CD14-positive monocyte (primary cell): ENCODE data around the gene ASF1B. TPM values are rescaled to one million over a fixed set of nuclear protein-coding genes. Genes with fewer than 3 reads are reported as not detected.

Source experiments
- DNase-seq, 3 donors: peaks; one replicate each; pipeline ENCODE4 v3.0.0-alpha.2; 2011 to 2022
- H2AFZ ChIP-seq: 2 replicates; pipeline ENCODE4 v1.6.0; 2012; ENCODE audit warnings: mild to moderate bottlenecking, low read depth, low read length, inconsistent platforms; ENCODE audit not compliant: insufficient read depth, poor library complexity, severe bottlenecking
- H3K27ac ChIP-seq, 2 donors: 1 replicate in 1 of 2; 2 replicates in 1 of 2; pipeline ENCODE4 v1.5.1; 2012 to 2013; ENCODE audit warnings: low read length in 2 of 2, control low read depth in 1 of 2, inconsistent platforms in 1 of 2, low read depth in 1 of 2, mild to moderate bottlenecking in 1 of 2
- H3K27me3 ChIP-seq, 2 donors: one replicate each; pipeline versions ENCODE4 v1.6.0 to v1.6.1; 2011 to 2013; ENCODE audit warnings: low read length in 2 of 2; ENCODE audit not compliant: control insufficient read depth in 2 of 2, insufficient read depth in 2 of 2
- H3K36me3 ChIP-seq, 2 donors: replicated peaks in 1 of 2; 1 replicate in 1 of 2; 2 replicates in 1 of 2; pipeline versions ENCODE4 v1.5.1 to v1.6.1; 2012 to 2013; ENCODE audit warnings: low read length in 2 of 2, control low read depth in 1 of 2, inconsistent platforms in 1 of 2, mild to moderate bottlenecking in 1 of 2; ENCODE audit not compliant: insufficient read depth in 2 of 2, control insufficient read depth in 1 of 2
- H3K4me1 ChIP-seq, 2 donors: 1 replicate in 1 of 2; 2 replicates in 1 of 2; pipeline versions ENCODE4 v1.5.1 to v1.6.1; 2012 to 2013; ENCODE audit warnings: low read length in 2 of 2, control low read depth in 1 of 2, inconsistent platforms in 1 of 2, mild to moderate bottlenecking in 1 of 2, moderate library complexity in 1 of 2; ENCODE audit not compliant: insufficient read depth in 2 of 2, control insufficient read depth in 1 of 2
- H3K4me2 ChIP-seq: replicated peaks from 2 replicates; pipeline ENCODE3; 2012; ENCODE audit warnings: low read length, moderate library complexity, mild to moderate bottlenecking; ENCODE audit not compliant: poor library complexity, severe bottlenecking; ENCODE audit errors: extremely low read depth
- H3K4me3 ChIP-seq, 3 experiments: fragments of 200-600 bp in 1 of 3; sonication (generic) in 1 of 3; replicated peaks in 1 of 3; 1 replicate in 2 of 3; 2 replicates in 1 of 3; pipeline ENCODE4 v1.5.1; 2011 to 2013; ENCODE audit warnings: low read length in 3 of 3, mild to moderate bottlenecking in 3 of 3, control low read depth in 2 of 3, low read depth in 2 of 3, inconsistent platforms in 1 of 3, moderate library complexity in 1 of 3
- H3K79me2 ChIP-seq: 2 replicates; pipeline ENCODE4 v1.6.0; 2012; ENCODE audit warnings: mild to moderate bottlenecking, control low read depth, inconsistent platforms, low read length, moderate library complexity; ENCODE audit not compliant: insufficient read depth
- H3K9ac ChIP-seq: 2 replicates; pipeline ENCODE4 v1.6.0; 2017; ENCODE audit warnings: low read length, mild to moderate bottlenecking; ENCODE audit not compliant: insufficient read depth, poor library complexity, severe bottlenecking
- H3K9me3 ChIP-seq, 2 donors: replicated peaks in 1 of 2; 1 replicate in 1 of 2; 2 replicates in 1 of 2; pipeline versions ENCODE4 v1.5.1 to v1.6.1; 2012 to 2013; ENCODE audit warnings: low read length in 2 of 2, control low read depth in 1 of 2; ENCODE audit not compliant: control insufficient read depth in 1 of 2, insufficient read depth in 1 of 2
- H4K20me1 ChIP-seq: 2 replicates; pipeline ENCODE4 v1.6.0; 2012; ENCODE audit warnings: mild to moderate bottlenecking, low read length, control low read depth, moderate library complexity; ENCODE audit not compliant: insufficient read depth
- H3K27ac Mint-ChIP-seq, 7 donors: one replicate each; pipeline ENCODE4 v1.8.0; 2020; ENCODE audit warnings: mild to moderate bottlenecking in 7 of 7, mixed read lengths in 7 of 7, moderate library complexity in 6 of 7, inconsistent platforms in 2 of 7
- H3K27me3 Mint-ChIP-seq, 3 donors: one replicate each; pipeline ENCODE4 v1.8.0; 2021 to 2022; ENCODE audit warnings: low read depth in 3 of 3, mild to moderate bottlenecking in 3 of 3, mixed read lengths in 3 of 3, moderate library complexity in 3 of 3, inconsistent platforms in 1 of 3
- H3K36me3 Mint-ChIP-seq, 2 donors: one replicate each; pipeline ENCODE4 v1.8.0; 2020; ENCODE audit warnings: mixed read lengths in 2 of 2, inconsistent platforms in 1 of 2, mild to moderate bottlenecking in 1 of 2
- H3K4me1 Mint-ChIP-seq: one replicate; pipeline ENCODE4 v1.8.0; 2020; ENCODE audit warnings: mild to moderate bottlenecking, mixed read lengths
- H3K4me3 Mint-ChIP-seq, 2 donors: one replicate each; pipeline ENCODE4 v1.8.0; 2020; ENCODE audit warnings: mild to moderate bottlenecking in 2 of 2, mixed read lengths in 2 of 2, moderate library complexity in 1 of 2
- H3K9me3 Mint-ChIP-seq, 7 donors: one replicate each; pipeline ENCODE4 v1.8.0; 2020 to 2022; ENCODE audit warnings: mixed read lengths in 7 of 7, mild to moderate bottlenecking in 6 of 7, moderate library complexity in 6 of 7, inconsistent platforms in 2 of 7
- CTCF ChIP-seq: fragments of 200-600 bp; IDR thresholded peaks from one replicate; pipeline ENCODE4 v1.8.0; 2022; ENCODE audit warnings: antibody characterized with exemption, mild to moderate bottlenecking
- WGBS: methylation state at CpG from one replicate; pipeline ENCODE4 v1.1.5; 2013; ENCODE audit warnings: missing lambda C conversion rate; ENCODE audit not compliant: insufficient coverage; 5-methylcytosine and 5-hydroxymethylcytosine counted together
- intact Hi-C, 2 donors: fragments of 100-400 bp; cut with micrococcal nuclease; formaldehyde crosslinking; loops; one replicate each; pipeline versions ENCODE4 v1.15.0 to v1.15.1; 2023
- polyA plus RNA-seq, 3 donors: library from polyadenylated mRNA; depleted of rRNA in 1 of 3; unstranded in 2 of 3; stranded (reverse) in 1 of 3; fragments of 300-500 nt in 2 of 3; fragments of >200 nt in 1 of 3; fragmentation: Illumina TruSeq in 2 of 3; gene quantifications; 1 replicate in 2 of 3; 2 replicates in 1 of 3; pipeline ENCODE4 v1.2.3, GENCODE V29; 2012 to 2021

Gene ASF1B
- polyA plus RNA-seq, 3 donors: 6.3 to 13.4 (median 9.2) TPM

GRCh38 chr19:14073925-14074838 lies 62.2 kb downstream of the ASF1B start:
- peaks cover 0 to 3% of the 10 kb centered on the region in 2 donors for H3K36me3 Mint-ChIP-seq
- peak overlapping the region; percentile 27 to 56 for H3K27ac ChIP-seq
- H3K4me1 ChIP-seq: peaks cover 69 to 75% of the 10 kb centered on the region in 2 donors

More at GRCh38 chr19:14073925-14074838, 62.2 kb downstream of the ASF1B start:
- no peak for TF ChIP-seq CTCF
- Mint-ChIP-seq H3K27me3 (peaks cover 18 to 45% (median 34%) of the 10 kb centered on the region in 3 donors), H3K27ac (peak overlapping the region; percentile 79 to 89 (median 86)), H3K4me3 (peak overlapping the region; percentile 97 to 99), H3K4me1 (peaks cover 53% of the 10 kb centered on the region), H3K9me3 (no peaks in the 10 kb centered on the region)
- peak overlapping the region; percentile 50 to 95 (median 67) for H3K4me3 ChIP-seq
- no peaks in the 10 kb centered on the region for H3K79me2 ChIP-seq
- peak overlapping the region; percentile 91 for H2AFZ ChIP-seq
- peaks cover 0 to 22% of the 10 kb centered on the region in 2 donors for H3K27me3 ChIP-seq
- H3K9ac ChIP-seq: peak overlapping the region; percentile 70
- H3K9me3 ChIP-seq: no peaks in the 10 kb centered on the region
- H3K4me2 ChIP-seq: peak overlapping the region; percentile 100
- DNase-seq: peak in 1 of 3 donors; percentile 34
- intact Hi-C loops: loop anchor here (2.0 to 5.0 kb wide), 2 partner anchors 192 to 193 kb away; no protein-coding TSS in a partner anchor
- H4K20me1 ChIP-seq: no peaks in the 10 kb centered on the region
- under 1% methylated on average over 28 of the region's 44 CpGs for WGBS
- H3K36me3 ChIP-seq: no peaks in the 10 kb centered on the region
